ENCODE measurements around the gene TBCCD1. TPM values are rescaled to one million over a fixed set of nuclear protein-coding genes. Genes with fewer than 3 reads are reported as not detected.

TBCCD1 gene
- total and polyA plus RNA-seq, 2 donors from 2014 or later: 6.2 to 13.3 TPM

DNA sequence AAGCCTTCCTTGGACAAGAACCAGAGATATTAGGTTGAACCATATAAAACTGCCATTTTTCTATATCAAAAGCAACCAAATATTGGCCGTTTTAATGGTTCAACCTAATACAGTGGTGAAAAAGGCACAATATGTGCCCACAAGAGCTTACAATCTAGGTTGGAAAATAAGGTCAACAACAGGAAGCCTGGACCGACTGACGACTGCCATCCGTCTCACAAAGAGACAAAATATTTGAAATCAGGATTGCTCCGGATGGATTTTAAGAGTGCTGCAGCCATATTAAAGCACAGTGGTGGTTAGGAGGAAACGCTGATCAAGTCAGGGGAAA is 47.1 kb upstream of the TBCCD1 start:
- intact Hi-C loops (cut with DNase I): loop anchor here (10.0 kb wide), 1 partner anchor 639 kb away; no protein-coding TSS in a partner anchor
- no peak overlapping the region for H3K4me3 ChIP-seq (ENCODE audit: low read length in 3 of 3)
- no peak overlapping the region for H3K27ac ChIP-seq (ENCODE audit: low read depth in 2 of 2, low read length in 2 of 2)
- H3K27me3 ChIP-seq (ENCODE audit: control insufficient read depth, insufficient read depth, low read length): no peaks in the 10 kb centered on the region
- H3K9ac ChIP-seq (ENCODE audit: low read length in 3 of 3): no peak overlapping the region
- no peaks in the 10 kb centered on the region for H3K9me3 ChIP-seq (ENCODE audit: control insufficient read depth in 2 of 3, insufficient read depth in 1 of 3, low read length in 3 of 3)
- TF ChIP-seq, protein P1, sequence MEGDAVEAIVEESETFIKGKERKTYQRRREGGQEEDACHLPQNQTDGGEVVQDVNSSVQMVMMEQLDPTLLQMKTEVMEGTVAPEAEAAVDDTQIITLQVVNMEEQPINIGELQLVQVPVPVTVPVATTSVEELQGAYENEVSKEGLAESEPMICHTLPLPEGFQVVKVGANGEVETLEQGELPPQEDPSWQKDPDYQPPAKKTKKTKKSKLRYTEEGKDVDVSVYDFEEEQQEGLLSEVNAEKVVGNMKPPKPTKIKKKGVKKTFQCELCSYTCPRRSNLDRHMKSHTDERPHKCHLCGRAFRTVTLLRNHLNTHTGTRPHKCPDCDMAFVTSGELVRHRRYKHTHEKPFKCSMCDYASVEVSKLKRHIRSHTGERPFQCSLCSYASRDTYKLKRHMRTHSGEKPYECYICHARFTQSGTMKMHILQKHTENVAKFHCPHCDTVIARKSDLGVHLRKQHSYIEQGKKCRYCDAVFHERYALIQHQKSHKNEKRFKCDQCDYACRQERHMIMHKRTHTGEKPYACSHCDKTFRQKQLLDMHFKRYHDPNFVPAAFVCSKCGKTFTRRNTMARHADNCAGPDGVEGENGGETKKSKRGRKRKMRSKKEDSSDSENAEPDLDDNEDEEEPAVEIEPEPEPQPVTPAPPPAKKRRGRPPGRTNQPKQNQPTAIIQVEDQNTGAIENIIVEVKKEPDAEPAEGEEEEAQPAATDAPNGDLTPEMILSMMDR (IDR thresholded peaks at IDR 0.05; ENCODE audit: borderline replicate concordance, extremely low read depth, insufficient read depth): no peak
- H3K4me1 ChIP-seq (ENCODE audit: control insufficient read depth in 2 of 3, insufficient read depth in 2 of 3, low read depth in 1 of 3, low read length in 3 of 3): peaks cover 0 to 5% (median 0%) of the 10 kb centered on the region in 3 donors
- FAIRE-seq: no peak
- H3K36me3 ChIP-seq (ENCODE audit: control insufficient read depth in 2 of 3, insufficient read depth in 3 of 3, low read length in 3 of 3): no peaks in the 10 kb centered on the region
- DNase-seq: peak in 1 of 5 donors; percentile 7

DNA sequence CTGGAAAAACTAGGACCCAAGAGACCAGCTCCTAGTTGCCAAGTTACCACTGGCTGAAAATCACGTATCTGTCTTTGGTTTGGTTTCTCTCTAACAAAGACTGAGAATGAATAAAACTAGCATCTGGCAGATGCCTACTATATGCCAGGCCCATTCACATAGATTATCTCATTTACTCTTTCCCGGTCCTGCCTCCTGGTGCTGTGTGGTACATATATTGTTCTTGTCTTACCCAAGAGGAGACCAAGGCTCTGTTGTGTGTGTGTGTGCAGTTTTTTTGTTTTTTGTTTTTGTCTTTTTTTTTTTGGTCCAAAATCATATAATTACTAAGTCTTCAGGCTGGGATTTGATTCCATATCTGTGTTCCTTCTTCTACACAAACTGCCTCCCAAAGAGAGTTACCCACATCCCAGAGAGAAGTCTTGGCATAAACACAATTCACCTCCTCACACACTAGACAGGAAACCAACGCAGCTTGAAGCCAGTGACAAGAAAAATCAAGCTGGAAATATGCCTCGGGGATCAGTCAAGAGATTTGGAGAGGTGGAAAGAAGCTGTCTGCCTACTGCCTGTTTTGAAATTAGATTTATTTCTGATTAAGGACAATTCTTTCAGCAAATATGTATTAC is 46.6 kb upstream of the TBCCD1 start:
- H3K27ac ChIP-seq (ENCODE audit: low read depth in 2 of 2, low read length in 2 of 2): no peak overlapping the region
- TF ChIP-seq, protein P1 (IDR thresholded peaks at IDR 0.05; ENCODE audit: borderline replicate concordance, extremely low read depth, insufficient read depth): no peak
- no peaks in the 10 kb centered on the region for H3K9me3 ChIP-seq (ENCODE audit: control insufficient read depth in 2 of 3, insufficient read depth in 1 of 3, low read length in 3 of 3)
- intact Hi-C loops (cut with DNase I): loop anchor here (10.0 kb wide), 1 partner anchor 639 kb away; no protein-coding TSS in a partner anchor
- H3K27me3 ChIP-seq (ENCODE audit: control insufficient read depth, insufficient read depth, low read length): no peaks in the 10 kb centered on the region
- no peak overlapping the region for H3K4me3 ChIP-seq (ENCODE audit: low read length in 3 of 3)
- H3K4me1 ChIP-seq (ENCODE audit: control insufficient read depth in 2 of 3, insufficient read depth in 2 of 3, low read depth in 1 of 3, low read length in 3 of 3): peaks cover 0 to 5% (median 0%) of the 10 kb centered on the region in 3 donors
- no peak overlapping the region for H3K9ac ChIP-seq (ENCODE audit: low read length in 3 of 3)
- no peak for FAIRE-seq
- no peaks in the 10 kb centered on the region for H3K36me3 ChIP-seq (ENCODE audit: control insufficient read depth in 2 of 3, insufficient read depth in 3 of 3, low read length in 3 of 3)
- peak in 1 of 5 donors; percentile 2 for DNase-seq

DNA sequence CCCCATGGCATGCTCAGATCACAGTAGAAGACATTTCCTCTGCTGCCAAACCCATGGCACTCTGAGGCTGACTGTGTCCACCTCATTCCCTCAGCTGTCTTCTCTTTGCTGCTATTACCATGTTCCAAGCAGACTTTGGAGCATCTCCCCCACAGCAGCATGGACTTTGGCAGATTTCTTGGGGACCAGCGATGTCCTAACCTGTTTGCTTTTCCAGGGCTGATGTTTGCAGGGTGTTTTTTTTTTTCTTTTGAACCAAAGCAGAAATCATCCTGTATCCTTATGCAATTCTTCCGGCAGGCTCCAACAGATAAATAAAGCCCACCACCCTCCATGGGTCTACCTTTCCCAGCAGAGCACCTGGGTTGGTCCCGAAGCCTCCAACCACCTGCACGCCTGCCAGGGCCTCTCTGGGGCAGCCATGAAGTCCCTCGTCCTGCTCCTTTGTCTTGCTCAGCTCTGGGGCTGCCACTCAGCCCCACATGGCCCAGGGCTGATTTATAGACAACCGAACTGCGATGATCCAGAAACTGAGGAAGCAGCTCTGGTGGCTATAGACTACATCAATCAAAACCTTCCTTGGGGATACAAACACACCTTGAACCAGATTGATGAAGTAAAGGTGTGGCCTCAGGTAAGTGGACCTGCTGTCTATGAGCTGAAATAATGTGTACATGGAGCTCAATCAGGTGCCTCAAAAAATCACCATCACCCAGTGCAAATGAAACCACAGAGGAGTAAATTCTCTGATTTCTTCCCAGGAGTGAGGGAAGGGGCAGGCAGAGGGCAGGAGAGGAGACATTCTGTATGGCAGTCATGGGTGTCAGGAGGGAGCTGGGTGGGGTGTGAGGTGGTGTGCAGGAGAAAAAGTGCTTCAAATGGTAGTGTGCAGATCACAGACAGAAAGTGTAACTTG is 45.8 kb upstream of the TBCCD1 start, which contains the start of gene AHSG:
AHSG (plus strand) TSS at position 340 of the 916 bp plus-strand sequence; CDS start at position 422, 82 bp downstream.
- TF ChIP-seq, protein P1 (IDR thresholded peaks at IDR 0.05; ENCODE audit: borderline replicate concordance, extremely low read depth, insufficient read depth): no peak
- H3K27me3 ChIP-seq (ENCODE audit: control insufficient read depth, insufficient read depth, low read length): no peaks in the 10 kb centered on the region
- no peaks in the 10 kb centered on the region for H3K36me3 ChIP-seq (ENCODE audit: control insufficient read depth in 2 of 3, insufficient read depth in 3 of 3, low read length in 3 of 3)
- intact Hi-C loops (cut with DNase I): loop anchor here (10.0 kb wide), 1 partner anchor 638 kb away; no protein-coding TSS in a partner anchor
- H3K4me1 ChIP-seq (ENCODE audit: control insufficient read depth in 2 of 3, insufficient read depth in 2 of 3, low read depth in 1 of 3, low read length in 3 of 3): peaks cover 0 to 5% (median 0%) of the 10 kb centered on the region in 3 donors
- no peak within 1 kb of the TSS for H3K4me3 ChIP-seq (ENCODE audit: low read length in 3 of 3)
- DNase-seq (no peak), FAIRE-seq (no peak)
- no peak within 1 kb of the TSS for H3K27ac ChIP-seq (ENCODE audit: low read depth in 2 of 2, low read length in 2 of 2)
- H3K9ac ChIP-seq (ENCODE audit: low read length in 3 of 3): no peak within 1 kb of the TSS
- H3K9me3 ChIP-seq (ENCODE audit: control insufficient read depth in 2 of 3, insufficient read depth in 1 of 3, low read length in 3 of 3): no peaks in the 10 kb centered on the region
